HepG2 (cell line): Measurements from ENCODE around the gene BMPR1B.

Experiments
- CBFB ChIP-seq: sonication (generic); formaldehyde crosslinking; IDR thresholded peaks from 2 replicates; pipeline ENCODE4 v1.4.0; 2020; ENCODE audit warnings: missing genetic modification reagents
- FOSL1 ChIP-seq: sonication (generic); formaldehyde crosslinking; IDR thresholded peaks from 2 replicates; pipeline ENCODE4 v1.9.0; 2021; ENCODE audit warnings: missing genetic modification reagents, borderline replicate concordance
- FOXA3 ChIP-seq: IDR thresholded peaks from 2 replicates; pipeline ENCODE4 v1.6.1; 2016; ENCODE audit warnings: missing genetic modification reagents, missing compliant biosample characterization
- GABPA ChIP-seq, 2 experiments: IDR thresholded peaks; 2 replicates each; pipeline ENCODE4 v1.6.1; 2011 to 2016; ENCODE audit warnings: low read depth in 2 of 2, low read length in 1 of 2, missing biosample characterization in 1 of 2, missing genetic modification characterization in 1 of 2
- HOXA3 ChIP-seq: sonication (generic); formaldehyde crosslinking; IDR thresholded peaks from 2 replicates; pipeline ENCODE4 v1.5.0; 2020; ENCODE audit warnings: missing genetic modification reagents
- MAFG ChIP-seq: sonication (generic); formaldehyde crosslinking; IDR thresholded peaks from 2 replicates; pipeline ENCODE4 v1.5.1; 2020; ENCODE audit warnings: mild to moderate bottlenecking, missing genetic modification reagents
- MXD4 ChIP-seq: IDR thresholded peaks from 2 replicates; pipeline ENCODE4 v1.6.1; 2016; ENCODE audit warnings: mild to moderate bottlenecking, missing biosample characterization, missing genetic modification reagents
- ZFP36 ChIP-seq: fragments of 150-350 bp; IDR thresholded peaks from 2 replicates; pipeline ENCODE4 v1.6.1; 2018; ENCODE audit warnings: borderline replicate concordance, low read length, low read depth; ENCODE audit not compliant: partially characterized antibody
- ZNF143 ChIP-seq: sonication (generic); formaldehyde crosslinking; IDR thresholded peaks from 2 replicates; pipeline ENCODE4 v1.4.0; 2020; ENCODE audit warnings: missing genetic modification reagents
- ZNF589 ChIP-seq: sonication (generic); formaldehyde crosslinking; conservative IDR thresholded peaks from 2 replicates; pipeline ENCODE4 v1.8.0; 2022; ENCODE audit warnings: mild to moderate bottlenecking, moderate library complexity, missing genetic modification reagents
- TF ChIP-seq, protein P1 (sequence below): fragments of 450-650 bp; IDR thresholded peaks from 2 replicates; pipeline ENCODE4 v1.6.1; 2016
- TF ChIP-seq, protein P2 (sequence below): sonication (generic); formaldehyde crosslinking; IDR thresholded peaks from 2 replicates; pipeline ENCODE4 v1.5.0; 2020; ENCODE audit warnings: mild to moderate bottlenecking, missing genetic modification reagents, moderate library complexity
- TF ChIP-seq, protein P3 (sequence below): IDR thresholded peaks from 2 replicates; pipeline ENCODE4 v1.6.1; 2012; ENCODE audit warnings: low read length, improper control_type of control experiment
- TF ChIP-seq, protein P4 (sequence below): sonication (generic); formaldehyde crosslinking; IDR thresholded peaks from 2 replicates; pipeline ENCODE4 v1.5.0; 2020; ENCODE audit warnings: missing genetic modification reagents, mild to moderate bottlenecking, borderline replicate concordance

DNA sequence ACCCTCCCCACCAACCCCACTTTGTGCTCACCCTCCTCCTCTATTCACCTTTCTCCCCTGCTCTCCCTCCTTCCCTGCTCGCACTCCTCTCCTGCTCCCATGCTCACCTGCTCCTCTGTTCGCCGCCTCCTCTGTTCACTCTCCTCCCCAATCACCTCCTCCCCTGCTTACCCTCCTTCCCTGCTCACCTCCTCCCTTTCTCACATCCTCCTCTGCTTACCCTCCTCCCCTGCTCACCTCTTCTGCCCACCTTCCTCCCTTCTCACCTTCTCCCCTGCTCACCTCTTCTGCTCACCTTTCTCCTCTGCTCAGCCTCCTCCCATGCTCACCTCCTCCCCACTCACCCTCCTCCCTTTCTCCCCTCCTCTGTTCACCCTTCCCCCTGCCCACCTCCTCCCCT, 433.8 kb downstream of the BMPR1B start:
- TF ChIP-seq, protein P1, sequence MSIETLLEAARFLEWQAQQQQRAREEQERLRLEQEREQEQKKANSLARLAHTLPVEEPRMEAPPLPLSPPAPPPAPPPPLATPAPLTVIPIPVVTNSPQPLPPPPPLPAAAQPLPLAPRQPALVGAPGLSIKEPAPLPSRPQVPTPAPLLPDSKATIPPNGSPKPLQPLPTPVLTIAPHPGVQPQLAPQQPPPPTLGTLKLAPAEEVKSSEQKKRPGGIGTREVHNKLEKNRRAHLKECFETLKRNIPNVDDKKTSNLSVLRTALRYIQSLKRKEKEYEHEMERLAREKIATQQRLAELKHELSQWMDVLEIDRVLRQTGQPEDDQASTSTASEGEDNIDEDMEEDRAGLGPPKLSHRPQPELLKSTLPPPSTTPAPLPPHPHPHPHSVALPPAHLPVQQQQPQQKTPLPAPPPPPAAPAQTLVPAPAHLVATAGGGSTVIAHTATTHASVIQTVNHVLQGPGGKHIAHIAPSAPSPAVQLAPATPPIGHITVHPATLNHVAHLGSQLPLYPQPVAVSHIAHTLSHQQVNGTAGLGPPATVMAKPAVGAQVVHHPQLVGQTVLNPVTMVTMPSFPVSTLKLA: no peak
- TF ChIP-seq, protein P2, sequence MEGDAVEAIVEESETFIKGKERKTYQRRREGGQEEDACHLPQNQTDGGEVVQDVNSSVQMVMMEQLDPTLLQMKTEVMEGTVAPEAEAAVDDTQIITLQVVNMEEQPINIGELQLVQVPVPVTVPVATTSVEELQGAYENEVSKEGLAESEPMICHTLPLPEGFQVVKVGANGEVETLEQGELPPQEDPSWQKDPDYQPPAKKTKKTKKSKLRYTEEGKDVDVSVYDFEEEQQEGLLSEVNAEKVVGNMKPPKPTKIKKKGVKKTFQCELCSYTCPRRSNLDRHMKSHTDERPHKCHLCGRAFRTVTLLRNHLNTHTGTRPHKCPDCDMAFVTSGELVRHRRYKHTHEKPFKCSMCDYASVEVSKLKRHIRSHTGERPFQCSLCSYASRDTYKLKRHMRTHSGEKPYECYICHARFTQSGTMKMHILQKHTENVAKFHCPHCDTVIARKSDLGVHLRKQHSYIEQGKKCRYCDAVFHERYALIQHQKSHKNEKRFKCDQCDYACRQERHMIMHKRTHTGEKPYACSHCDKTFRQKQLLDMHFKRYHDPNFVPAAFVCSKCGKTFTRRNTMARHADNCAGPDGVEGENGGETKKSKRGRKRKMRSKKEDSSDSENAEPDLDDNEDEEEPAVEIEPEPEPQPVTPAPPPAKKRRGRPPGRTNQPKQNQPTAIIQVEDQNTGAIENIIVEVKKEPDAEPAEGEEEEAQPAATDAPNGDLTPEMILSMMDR (CRISPR knock-in tag): no peak
- TF ChIP-seq, protein P3, sequence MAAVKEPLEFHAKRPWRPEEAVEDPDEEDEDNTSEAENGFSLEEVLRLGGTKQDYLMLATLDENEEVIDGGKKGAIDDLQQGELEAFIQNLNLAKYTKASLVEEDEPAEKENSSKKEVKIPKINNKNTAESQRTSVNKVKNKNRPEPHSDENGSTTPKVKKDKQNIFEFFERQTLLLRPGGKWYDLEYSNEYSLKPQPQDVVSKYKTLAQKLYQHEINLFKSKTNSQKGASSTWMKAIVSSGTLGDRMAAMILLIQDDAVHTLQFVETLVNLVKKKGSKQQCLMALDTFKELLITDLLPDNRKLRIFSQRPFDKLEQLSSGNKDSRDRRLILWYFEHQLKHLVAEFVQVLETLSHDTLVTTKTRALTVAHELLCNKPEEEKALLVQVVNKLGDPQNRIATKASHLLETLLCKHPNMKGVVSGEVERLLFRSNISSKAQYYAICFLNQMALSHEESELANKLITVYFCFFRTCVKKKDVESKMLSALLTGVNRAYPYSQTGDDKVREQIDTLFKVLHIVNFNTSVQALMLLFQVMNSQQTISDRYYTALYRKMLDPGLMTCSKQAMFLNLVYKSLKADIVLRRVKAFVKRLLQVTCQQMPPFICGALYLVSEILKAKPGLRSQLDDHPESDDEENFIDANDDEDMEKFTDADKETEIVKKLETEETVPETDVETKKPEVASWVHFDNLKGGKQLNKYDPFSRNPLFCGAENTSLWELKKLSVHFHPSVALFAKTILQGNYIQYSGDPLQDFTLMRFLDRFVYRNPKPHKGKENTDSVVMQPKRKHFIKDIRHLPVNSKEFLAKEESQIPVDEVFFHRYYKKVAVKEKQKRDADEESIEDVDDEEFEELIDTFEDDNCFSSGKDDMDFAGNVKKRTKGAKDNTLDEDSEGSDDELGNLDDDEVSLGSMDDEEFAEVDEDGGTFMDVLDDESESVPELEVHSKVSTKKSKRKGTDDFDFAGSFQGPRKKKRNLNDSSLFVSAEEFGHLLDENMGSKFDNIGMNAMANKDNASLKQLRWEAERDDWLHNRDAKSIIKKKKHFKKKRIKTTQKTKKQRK: no peak
- TF ChIP-seq HOXA3 (CRISPR knock-in tag) (no peak), MAFG (no peak), ZNF143 (CRISPR knock-in tag) (no peak), MXD4 (CRISPR knock-in tag) (no peak), ZNF589 (no peak), FOSL1 (no peak), ZFP36 (no peak), FOXA3 (CRISPR knock-in tag) (no peak), CBFB (CRISPR knock-in tag) (no peak), GABPA (IDR thresholded peaks at IDR 0.05; ENCODE audit: low read depth, low read length) (no peak), GABPA (CRISPR knock-in tag; IDR thresholded peaks at IDR 0.05; ENCODE audit: low read depth) (no peak)
- TF ChIP-seq, protein P4, sequence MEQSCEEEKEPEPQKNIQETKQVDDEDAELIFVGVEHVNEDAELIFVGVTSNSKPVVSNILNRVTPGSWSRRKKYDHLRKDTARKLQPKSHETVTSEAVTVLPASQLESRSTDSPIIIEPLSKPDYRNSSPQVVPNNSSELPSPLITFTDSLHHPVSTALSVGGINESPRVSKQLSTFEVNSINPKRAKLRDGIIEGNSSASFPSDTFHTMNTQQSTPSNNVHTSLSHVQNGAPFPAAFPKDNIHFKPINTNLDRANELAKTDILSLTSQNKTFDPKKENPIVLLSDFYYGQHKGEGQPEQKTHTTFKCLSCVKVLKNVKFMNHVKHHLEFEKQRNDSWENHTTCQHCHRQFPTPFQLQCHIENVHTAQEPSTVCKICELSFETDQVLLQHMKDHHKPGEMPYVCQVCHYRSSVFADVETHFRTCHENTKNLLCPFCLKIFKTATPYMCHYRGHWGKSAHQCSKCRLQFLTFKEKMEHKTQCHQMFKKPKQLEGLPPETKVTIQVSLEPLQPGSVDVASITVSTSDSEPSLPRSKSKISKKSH (CRISPR knock-in tag): no peak
